Measurements from ENCODE around the gene TREML2.

Gene TREML2

GRCh38 chr6:41176189-41176588 is 24.8 kb downstream of the TREML2 start:
- no peak for DNase-seq

- DNase-seq = no peak
Measured at GRCh38 chr6:41175084-41175483, 25.9 kb downstream of the TREML2 start.

DNA sequence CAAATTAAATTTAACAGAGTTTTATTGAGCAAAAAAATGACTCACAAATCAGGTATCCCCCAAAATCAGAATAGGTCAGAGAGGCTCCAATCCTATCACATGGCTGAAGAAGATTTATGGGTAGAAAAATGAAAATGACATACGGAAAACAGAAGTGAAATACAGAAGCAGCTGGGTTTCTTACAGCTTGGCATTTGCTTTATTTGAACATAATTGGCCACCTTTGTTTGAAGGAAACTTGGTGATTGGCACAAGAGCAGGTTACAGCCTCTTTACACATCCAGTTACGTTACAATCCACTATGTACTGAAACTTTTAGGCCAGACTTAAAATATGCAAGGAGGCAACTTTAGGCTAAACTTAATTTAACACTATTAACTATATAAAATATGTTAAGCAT is 26.3 kb downstream of the TREML2 start:
- DNase-seq = no peak

DNA sequence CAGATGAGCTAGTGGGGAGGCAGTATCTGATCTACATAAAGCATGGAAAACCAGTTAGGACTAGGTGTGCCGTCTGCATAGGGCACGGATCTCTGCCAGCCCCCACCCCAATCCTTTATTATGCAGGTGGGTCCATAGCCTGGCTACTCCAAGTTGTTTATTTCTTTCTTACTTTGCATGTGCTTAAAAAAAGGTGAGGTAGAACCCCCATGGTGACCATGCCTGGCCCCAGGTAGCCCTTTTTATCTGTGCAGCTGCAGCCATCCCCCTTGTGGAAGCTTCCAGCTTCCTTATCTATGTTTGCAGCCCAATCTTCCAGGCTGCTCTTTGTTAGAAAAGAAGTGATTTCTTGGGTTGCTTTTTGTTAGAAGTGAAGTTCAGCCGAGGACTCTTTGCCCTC is 29.0 kb downstream of the TREML2 start:
- DNase-seq = no peak

GRCh38 chr6:41170547-41171160 is 30.3 kb downstream of the TREML2 start:
- no peak for DNase-seq

DNA sequence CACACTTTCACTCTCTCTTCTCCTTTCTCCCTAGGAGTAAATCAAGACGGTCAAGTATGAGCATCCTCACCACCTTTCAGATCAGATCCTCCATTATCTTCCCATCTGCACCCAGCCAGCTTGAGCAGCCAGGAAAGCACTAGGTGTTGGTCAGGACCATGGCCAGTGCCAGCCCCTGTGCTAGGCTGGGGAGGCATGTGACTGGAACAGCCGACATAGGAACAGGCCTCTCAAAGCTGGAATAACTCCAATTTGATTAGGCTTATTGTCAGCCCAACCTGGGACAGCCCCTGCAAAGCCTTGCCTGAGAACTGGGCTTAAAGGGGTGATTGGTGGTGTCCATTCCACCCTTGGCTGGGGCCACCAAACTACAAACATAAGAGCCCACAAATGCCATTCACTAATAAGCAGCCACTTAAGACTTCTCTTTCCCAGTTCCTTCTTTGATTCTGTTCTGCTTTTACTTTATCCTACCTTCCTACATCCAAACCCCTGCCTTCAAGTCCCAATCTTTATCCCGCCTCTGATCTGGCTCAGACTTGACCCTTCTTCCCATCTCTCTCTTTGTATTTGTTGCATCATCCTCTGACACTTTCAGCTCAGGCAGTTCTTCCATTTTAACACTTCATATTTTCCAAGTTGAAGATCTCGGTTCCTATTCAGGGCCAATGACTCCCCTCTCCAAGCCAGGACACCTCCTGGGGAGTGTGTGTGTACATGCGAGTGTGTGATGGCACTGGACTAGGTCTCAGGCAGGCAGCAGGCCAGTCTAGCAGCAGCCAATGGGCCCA is 33.6 kb downstream of the TREML2 start:
- no peak for DNase-seq

DNA sequence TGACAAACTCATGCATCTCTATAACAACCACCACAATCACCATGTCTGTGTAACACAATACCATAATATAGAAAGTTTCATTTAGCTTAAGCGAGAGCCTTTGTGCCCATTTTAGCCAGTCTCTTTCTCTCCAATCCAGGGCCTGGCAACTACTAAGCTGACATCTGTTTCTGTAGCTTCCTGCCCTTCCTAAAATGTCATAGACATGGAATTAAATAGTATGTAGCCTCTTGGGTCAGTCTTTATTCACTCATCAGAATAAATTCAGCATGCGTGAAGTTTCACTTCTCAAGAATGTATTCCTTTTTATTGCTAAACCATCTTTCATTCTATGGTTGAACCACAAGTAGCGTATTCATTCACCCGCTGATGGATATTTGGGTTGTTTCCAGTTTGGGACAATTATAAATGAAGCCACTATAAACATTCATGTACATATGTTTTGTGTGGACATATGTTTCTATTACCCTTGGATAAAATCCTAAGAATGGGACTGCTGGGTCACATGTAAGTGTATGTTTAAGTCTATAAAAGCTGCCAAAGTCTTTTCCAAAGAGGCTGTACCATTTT is 36.3 kb downstream of the TREML2 start:
- DNase-seq = no peak

GRCh38 chr6:41163419-41163717 is 37.6 kb downstream of the TREML2 start:
- no peak for DNase-seq

DNA sequence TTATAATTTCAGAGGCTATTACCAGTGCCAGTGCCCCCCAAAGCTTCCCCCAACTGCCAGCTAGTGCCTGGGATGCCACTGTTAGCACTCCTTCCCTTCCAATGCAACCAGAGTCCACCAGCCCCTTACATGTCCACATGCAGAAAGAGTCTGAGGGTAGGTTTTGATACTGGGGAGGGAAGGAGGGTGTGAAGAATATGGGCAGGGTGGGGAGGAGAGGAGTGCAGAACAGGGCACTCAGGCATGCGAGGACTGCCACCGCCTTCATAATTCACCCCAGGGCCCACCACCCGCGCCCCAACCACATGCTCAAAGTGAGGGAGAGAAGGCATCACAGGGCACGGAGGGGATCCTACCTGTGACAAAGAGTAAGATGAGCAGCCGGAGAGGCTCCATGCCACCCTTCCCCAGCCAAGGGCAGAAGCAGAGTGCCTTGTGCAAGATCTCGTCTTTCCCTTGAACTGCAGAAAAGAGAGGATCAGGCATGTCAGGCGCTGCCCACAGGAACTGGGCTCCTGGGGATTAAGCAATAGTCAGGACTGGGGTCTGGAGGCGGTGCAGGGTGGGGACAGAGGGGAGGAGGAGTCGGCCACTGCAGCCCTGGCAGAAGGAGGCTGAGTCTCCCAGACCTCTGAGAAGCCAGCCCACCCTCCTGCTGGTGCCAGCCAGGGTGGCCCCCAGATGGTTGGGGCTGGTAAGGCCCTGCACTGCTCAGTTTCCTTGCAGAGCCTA is 38.1 kb downstream of the TREML2 start, which contains the start of gene TREM2:
Gene TREM2 (minus strand): TSS at position 430 of the 732 bp plus-strand sequence. CDS start 34 bp downstream, at position 396.
- DNase-seq = no peak

- no peak for DNase-seq
Measured at GRCh38 chr6:41161851-41162552, 38.9 kb downstream of the TREML2 start.

GRCh38 chr6:41161380-41161779 is 39.6 kb downstream of the TREML2 start:
- DNase-seq = no peak

DNA sequence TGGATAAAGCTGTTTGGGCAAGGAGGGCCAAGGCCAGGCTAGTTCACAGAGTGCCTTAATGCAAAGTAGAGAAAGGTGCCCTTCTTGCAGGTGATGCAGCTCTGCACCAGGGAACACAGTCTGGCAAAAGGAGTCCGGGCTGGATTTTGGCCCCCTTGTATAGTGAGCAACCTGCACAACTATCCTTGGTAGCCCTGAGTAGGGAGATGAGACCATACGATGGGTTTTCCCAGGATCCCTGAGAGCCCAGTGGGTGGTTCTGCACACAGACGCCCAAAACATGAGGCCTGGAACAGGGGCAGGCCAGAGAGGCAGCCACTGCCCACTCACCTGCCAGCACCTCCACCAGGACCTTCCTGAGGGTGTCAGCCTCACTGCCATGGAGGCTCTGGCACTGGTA is 40.0 kb downstream of the TREML2 start:
- DNase-seq = no peak

- no peak for DNase-seq
Measured at GRCh38 chr6:41159415-41160082, 41.4 kb downstream of the TREML2 start.

- no peak for DNase-seq
Measured at GRCh38 chr6:41157323-41157722, 43.6 kb downstream of the TREML2 start.

DNA sequence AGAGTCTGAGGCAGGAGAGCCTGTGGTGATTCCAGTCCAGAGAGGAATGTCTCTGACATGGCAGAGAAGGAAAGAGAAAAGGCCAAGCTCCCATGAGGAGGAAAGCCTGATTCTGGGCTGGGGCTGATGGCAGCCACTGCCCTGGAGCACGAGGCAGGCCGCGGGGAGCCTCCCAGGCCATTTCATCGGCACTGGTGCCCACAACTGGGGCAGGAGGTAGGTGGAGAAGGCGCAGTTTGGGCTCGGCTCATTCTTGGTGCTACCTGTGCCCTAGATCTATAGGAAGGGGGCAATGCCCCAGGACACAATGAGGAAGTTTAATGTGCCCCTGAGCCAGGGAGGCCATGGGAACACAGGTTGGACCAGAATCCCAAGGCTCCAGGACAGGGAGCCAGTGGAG is 44.2 kb downstream of the TREML2 start:
- DNase-seq = no peak

DNA sequence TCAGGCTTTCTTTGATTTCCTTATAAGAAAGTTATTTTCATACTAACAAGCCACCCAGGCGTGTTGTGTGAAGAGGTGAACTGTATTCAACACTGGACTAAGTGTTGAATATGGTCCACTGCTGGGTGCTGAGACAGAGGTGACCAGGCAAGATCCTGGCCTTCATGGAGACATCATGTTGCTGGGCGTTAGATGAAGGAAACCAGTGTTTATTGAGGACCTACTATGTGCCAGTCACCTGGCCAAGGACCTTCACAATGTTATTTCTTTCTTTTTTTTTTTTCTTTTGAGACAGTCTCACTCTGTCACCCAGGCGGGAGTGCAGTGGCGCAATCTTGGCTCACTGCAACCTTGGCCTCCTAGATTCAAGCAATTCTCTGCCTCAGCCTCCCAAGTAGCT is 44.9 kb downstream of the TREML2 start:
- no peak for DNase-seq

DNA sequence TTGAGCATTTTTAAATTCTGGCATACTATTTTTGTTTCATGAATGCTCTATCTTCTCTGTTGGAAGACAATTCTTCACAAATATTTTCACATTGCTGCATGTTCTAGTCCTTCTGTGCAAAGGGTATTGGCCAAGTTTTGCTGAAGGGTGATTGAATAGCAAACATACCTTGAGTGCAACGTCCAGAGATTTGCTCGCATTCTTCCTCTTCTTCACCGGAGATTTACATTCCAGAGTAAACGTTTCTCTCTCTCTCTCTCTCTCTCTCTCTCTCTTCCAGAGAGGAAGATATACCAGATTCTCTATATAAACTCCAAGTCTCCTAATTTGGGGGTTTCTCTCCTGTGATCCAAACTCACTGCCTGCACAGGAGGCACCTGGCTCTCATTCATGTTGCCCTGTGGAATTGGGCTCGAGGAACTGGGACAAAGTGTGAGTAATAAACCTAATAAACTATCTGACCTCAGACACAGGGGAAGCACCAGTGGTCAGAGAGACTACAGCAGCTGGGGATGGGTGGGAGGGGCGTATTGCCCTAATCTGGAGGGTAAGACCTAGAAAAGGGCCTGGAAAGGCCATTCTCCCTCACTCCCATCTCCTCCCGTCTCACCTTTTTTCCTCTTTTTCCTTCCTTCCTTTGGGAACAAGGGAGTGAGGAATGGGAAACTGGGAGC is 45.7 kb downstream of the TREML2 start:
- no peak for DNase-seq

DNA sequence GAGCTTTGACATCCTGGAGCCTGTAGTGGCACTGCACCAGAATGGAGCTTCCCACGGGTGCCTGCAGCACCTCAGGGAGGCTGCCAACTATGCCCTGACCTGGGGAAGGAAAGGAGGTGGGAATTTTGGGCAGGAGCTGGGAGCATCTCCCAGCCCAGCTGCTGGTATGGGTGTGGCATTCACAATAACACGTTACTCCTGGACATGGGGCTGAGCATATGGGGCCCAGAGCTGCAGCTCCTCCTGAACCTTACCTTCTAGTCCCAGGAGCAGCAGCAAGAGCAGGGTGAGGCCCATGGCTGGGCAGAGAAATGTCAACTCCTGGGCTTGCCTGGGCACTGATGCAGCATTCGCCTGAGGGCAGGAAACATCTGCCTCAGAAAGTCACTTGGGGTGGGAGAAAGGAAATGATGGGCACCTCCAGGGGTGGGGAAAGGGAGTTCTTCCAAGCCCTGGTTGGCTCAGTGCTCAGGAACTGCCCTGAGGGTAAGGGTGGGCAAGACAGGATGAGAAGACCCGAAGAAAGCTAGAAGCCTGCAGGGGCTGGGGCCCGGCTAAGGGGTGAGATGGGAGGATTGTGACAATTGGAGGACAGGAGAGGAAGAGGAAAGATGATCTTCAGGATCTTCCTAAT is 46.8 kb downstream of the TREML2 start, which contains the start of gene TREML1:
Gene TREML1 (minus strand): TSS at position 356 of the 634 bp plus-strand sequence. CDS start 59 bp downstream, at position 297.
- no peak for DNase-seq

DNA sequence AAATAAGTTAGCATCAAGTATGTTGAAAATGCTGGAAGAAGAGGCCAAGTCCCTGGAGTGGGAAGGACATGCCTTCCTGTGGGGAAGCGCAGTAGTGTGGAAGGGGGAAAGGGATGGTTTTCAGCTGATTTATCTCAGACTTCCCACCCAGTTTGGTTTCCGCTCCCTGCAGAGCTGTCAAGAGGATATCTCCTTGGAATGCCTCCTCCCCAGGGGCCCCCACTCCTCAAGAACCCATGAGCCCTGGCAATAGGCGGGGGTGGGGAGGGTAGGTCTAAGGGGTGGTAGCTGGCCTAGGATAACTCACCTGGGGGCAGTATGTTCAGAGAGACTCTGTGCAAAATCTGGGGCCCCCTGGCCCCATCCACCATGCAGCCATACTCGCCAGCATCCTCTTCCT is 47.5 kb downstream of the TREML2 start:
- DNase-seq = no peak

DNA sequence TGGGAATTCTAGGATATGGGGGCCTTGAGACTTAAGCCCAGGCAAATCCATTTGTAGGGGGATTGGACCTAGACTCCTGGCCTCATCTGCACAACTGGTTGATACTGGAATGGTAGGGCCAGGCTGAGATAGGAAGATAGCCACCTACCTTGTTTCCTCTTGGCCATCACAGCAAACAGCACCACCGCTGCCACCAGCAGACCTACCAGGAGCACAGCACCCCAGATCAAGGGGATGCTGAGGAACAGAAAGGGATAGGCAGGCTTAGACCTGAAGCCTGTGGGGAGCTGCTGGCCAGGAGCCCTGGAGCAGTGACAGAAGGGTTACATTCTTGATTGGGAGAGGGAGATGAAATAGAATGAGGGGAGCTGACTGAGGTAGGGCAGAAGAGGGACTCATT is 50.3 kb downstream of the TREML2 start:
- no peak for DNase-seq

DNA sequence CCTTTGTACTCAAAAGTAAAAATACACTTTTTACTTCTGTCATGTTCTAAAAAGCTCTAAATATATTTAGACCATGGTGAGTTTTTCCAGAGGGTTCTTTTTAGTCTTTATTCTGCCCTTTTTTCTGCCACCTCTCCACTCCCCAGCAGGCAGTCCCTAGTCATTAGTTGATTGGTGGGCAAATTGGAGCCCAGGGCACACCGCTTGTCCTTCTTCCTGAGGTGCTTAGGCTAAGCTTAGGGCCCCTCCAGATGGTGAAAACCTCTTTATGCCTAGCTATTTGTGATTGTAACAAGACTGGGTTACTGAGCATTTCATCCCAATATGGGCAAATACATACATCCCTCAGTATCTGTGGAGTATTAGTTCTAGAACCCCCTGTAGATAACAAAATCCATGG is 53.0 kb downstream of the TREML2 start:
- no peak for DNase-seq

Data from CD4-positive, alpha-beta T cell treated with Interleukin-4 for 4 hours (primary cell).